K562 (cell line): ENCODE measurements around the gene PUS7L. TPM values are rescaled to one million over a fixed set of nuclear protein-coding genes. Genes with fewer than 3 reads are reported as not detected.

Experiments used
- CBX8 ChIP-seq: fragments of 200-600 bp; sonication (generic); IDR thresholded peaks from 2 replicates; pipeline ENCODE4 v1.6.1; 2012; ENCODE audit warnings: borderline replicate concordance, mixed run types, low read depth, mild to moderate bottlenecking, moderate library complexity, mixed read lengths, low read length, control low read depth, inconsistent platforms; ENCODE audit not compliant: poor library complexity, severe bottlenecking; ENCODE audit errors: extremely low read depth
- CCAR2 ChIP-seq: fragments of 200-400 bp; formaldehyde crosslinking; IDR thresholded peaks from 2 replicates; pipeline ENCODE4 v1.6.1; 2017; ENCODE audit warnings: mild to moderate bottlenecking, low read depth, low read length
- CREBBP ChIP-seq: IDR thresholded peaks from one replicate; pipeline ENCODE4 v1.6.1; 2012; ENCODE audit warnings: low read depth, mild to moderate bottlenecking, control low read depth, inconsistent platforms, low read length
- DPF2 ChIP-seq: fragments of 450-650 bp; IDR thresholded peaks from 2 replicates; pipeline ENCODE4 v1.6.1; 2016
- E2F5 ChIP-seq: sonication (generic); formaldehyde crosslinking; IDR thresholded peaks from 2 replicates; pipeline ENCODE4 v1.8.0; 2022; ENCODE audit warnings: mild to moderate bottlenecking, missing genetic modification reagents
- MEF2D ChIP-seq: conservative IDR thresholded peaks from 2 replicates; pipeline ENCODE4 v1.6.1; 2016; ENCODE audit warnings: low read depth, missing genetic modification characterization, missing compliant biosample characterization
- MYC ChIP-seq, 2 experiments: fragments of 250-450 bp in 1 of 2; sonication (Bioruptor Pico) in 1 of 2; IDR thresholded peaks; 2 replicates each; pipeline versions ENCODE4 v1.5.1 to v1.6.1; 2012 to 2021; ENCODE audit warnings: low read depth in 2 of 2, borderline replicate concordance in 1 of 2, improper control_type of control experiment in 1 of 2, low read length in 1 of 2, mild to moderate bottlenecking in 1 of 2, moderate library complexity in 1 of 2
- NR2C2 ChIP-seq, 2 experiments: fragments of 200-800 bp in 1 of 2; sonication (Bioruptor generic) in 1 of 2; sonication (generic) in 1 of 2; formaldehyde crosslinking in 1 of 2; IDR thresholded peaks; 2 replicates each; pipeline versions ENCODE4 v1.6.1 to v1.8.0; 2016 to 2022; ENCODE audit warnings: mild to moderate bottlenecking in 1 of 2, missing compliant biosample characterization in 1 of 2, missing genetic modification characterization in 1 of 2, missing genetic modification reagents in 1 of 2
- NR2F6 ChIP-seq: fragments of 450-650 bp; formaldehyde crosslinking; IDR thresholded peaks from 2 replicates; pipeline ENCODE4 v1.4.0; 2020; ENCODE audit warnings: mild to moderate bottlenecking
- PHF20 ChIP-seq: fragments of 450-650 bp; IDR thresholded peaks from 2 replicates; pipeline ENCODE4 v1.6.1; 2018; ENCODE audit not compliant: partially characterized antibody
- PREB ChIP-seq: sonication (generic); formaldehyde crosslinking; IDR thresholded peaks from 2 replicates; pipeline ENCODE4 v1.8.1; 2023; ENCODE audit warnings: mild to moderate bottlenecking, missing genetic modification reagents
- PRMT5 ChIP-seq: sonication (generic); formaldehyde crosslinking; IDR thresholded peaks from 2 replicates; pipeline ENCODE4 v1.5.0; 2020; ENCODE audit warnings: missing genetic modification reagents
- RUNX1 ChIP-seq: sonication (generic); IDR thresholded peaks from 2 replicates; pipeline ENCODE4 v1.6.1; 2016; ENCODE audit warnings: antibody characterized with exemption, low read depth
- SNAPC5 ChIP-seq: fragments of 250-450 bp; sonication (Bioruptor Pico); IDR thresholded peaks from 2 replicates; pipeline ENCODE4 v1.8.0; 2021; ENCODE audit warnings: moderate library complexity, mild to moderate bottlenecking, inconsistent platforms
- SRSF9 ChIP-seq: fragments of 200-400 bp; formaldehyde crosslinking; IDR thresholded peaks from 2 replicates; pipeline ENCODE4 v1.6.1; 2017; ENCODE audit warnings: low read depth, low read length, borderline replicate concordance
- TCF3 ChIP-seq: sonication (generic); formaldehyde crosslinking; IDR thresholded peaks from 2 replicates; pipeline ENCODE4 v1.4.0; 2020; ENCODE audit warnings: mild to moderate bottlenecking, missing genetic modification reagents
- TFAP4 ChIP-seq: sonication (generic); formaldehyde crosslinking; IDR thresholded peaks from 2 replicates; pipeline ENCODE4 v1.8.0; 2022; ENCODE audit warnings: missing genetic modification reagents, mild to moderate bottlenecking, moderate library complexity, borderline replicate concordance
- XRCC4 ChIP-seq: IDR thresholded peaks from one replicate; pipeline ENCODE4 v1.6.1; 2011; ENCODE audit not compliant: insufficient read depth, insufficient read length; ENCODE audit errors: extremely low read depth
- YY1 ChIP-seq, 3 experiments: IDR thresholded peaks; 2 replicates each; pipeline ENCODE4 v1.6.1; 2011; ENCODE audit warnings: low read length in 2 of 3, mild to moderate bottlenecking in 2 of 3, moderate library complexity in 2 of 3, borderline replicate concordance in 1 of 3, control low read depth in 1 of 3, low read depth in 1 of 3; ENCODE audit not compliant: insufficient read depth in 3 of 3, insufficient replicate concordance in 2 of 3, control insufficient read depth in 1 of 3, insufficient read length in 1 of 3; ENCODE audit errors: extremely low read depth in 1 of 3
- ZNF175 ChIP-seq: fragments of 200-800 bp; sonication (Bioruptor generic); IDR thresholded peaks from 2 replicates; pipeline ENCODE4 v1.6.1; 2016; ENCODE audit warnings: low read depth, mild to moderate bottlenecking, missing genetic modification characterization, missing compliant biosample characterization
- polyA plus RNA-seq, 8 experiments: library from polyadenylated mRNA; depleted of rRNA in 4 of 8; stranded (reverse) in 5 of 8; unstranded in 3 of 8; fragments of >200 nt; fragmentation: Nextera tagmentation in 2 of 8; fragmentation: Illumina TruSeq in 1 of 8; extraction: Ambion mirVana in 2 of 8; extraction: Trizol in 1 of 8; gene quantifications; 2 replicates each; pipeline versions ENCODE4 v1.2.1 to v1.2.3, GENCODE V29; 2011 to 2014; ENCODE audit warnings: inconsistent platforms in 1 of 8, missing spikeins in 1 of 8
- total RNA-seq, 7 experiments: library from RNA; depleted of rRNA in 6 of 7; stranded (reverse); fragments of >200 nt in 6 of 7; fragmentation: Illumina TruSeq in 2 of 7; extraction: Trizol in 2 of 7; gene quantifications; 2 replicates each; pipeline versions ENCODE4 v1.2.1 to v1.2.3, GENCODE V29; 2011 to 2021; ENCODE audit warnings: low replicate concordance in 1 of 7
- TF ChIP-seq, protein P1 (sequence below): fragments of 250-450 bp; sonication (Bioruptor Pico); IDR thresholded peaks from 2 replicates; pipeline ENCODE4 v1.8.0; 2022; ENCODE audit warnings: inconsistent platforms

Gene PUS7L
- total and polyA plus RNA-seq, 9 of the 15 experiments (the other 6 are each of a cell fraction or from before 2014, with no cell fraction given): 10.8 to 53.3 (median 25.2) TPM

GRCh38 chr12:43758728-43759563 is at the start of gene PUS7L, which contains the start of gene IRAK4 (continued):
- peak in 2 of 3 experiments; percentile 26 to 68 for TF ChIP-seq YY1 (IDR thresholded peaks at IDR 0.05; ENCODE audit: borderline replicate concordance in 1 of 3, control insufficient read depth in 1 of 3, extremely low read depth in 1 of 3, insufficient read depth in 3 of 3, insufficient read length in 1 of 3, insufficient replicate concordance in 2 of 3, low read depth in 1 of 3, low read length in 2 of 3)
- no peak for TF ChIP-seq XRCC4
- no peak for TF ChIP-seq CBX8
- TF ChIP-seq NR2F6 (CRISPR knock-in tag): no peak
- no peak for TF ChIP-seq CREBBP
- no peak for TF ChIP-seq CCAR2
- no peak for TF ChIP-seq SNAPC5 (CRISPR knock-in tag)
- no peak for TF ChIP-seq PRMT5 (CRISPR knock-in tag)
- no peak for TF ChIP-seq E2F5 (CRISPR knock-in tag)
- TF ChIP-seq PHF20: no peak
- TF ChIP-seq, protein P1, sequence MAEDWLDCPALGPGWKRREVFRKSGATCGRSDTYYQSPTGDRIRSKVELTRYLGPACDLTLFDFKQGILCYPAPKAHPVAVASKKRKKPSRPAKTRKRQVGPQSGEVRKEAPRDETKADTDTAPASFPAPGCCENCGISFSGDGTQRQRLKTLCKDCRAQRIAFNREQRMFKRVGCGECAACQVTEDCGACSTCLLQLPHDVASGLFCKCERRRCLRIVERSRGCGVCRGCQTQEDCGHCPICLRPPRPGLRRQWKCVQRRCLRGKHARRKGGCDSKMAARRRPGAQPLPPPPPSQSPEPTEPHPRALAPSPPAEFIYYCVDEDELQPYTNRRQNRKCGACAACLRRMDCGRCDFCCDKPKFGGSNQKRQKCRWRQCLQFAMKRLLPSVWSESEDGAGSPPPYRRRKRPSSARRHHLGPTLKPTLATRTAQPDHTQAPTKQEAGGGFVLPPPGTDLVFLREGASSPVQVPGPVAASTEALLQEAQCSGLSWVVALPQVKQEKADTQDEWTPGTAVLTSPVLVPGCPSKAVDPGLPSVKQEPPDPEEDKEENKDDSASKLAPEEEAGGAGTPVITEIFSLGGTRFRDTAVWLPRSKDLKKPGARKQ (CRISPR knock-in tag): no peak
- TF ChIP-seq DPF2: 0 out of 2 replicates have a peak, but pooled peaks have one; percentile 13
- TF ChIP-seq MEF2D (tag): no peak
- no peak for TF ChIP-seq TCF3 (CRISPR knock-in tag)
- peak; percentile 77 for TF ChIP-seq TFAP4 (CRISPR knock-in tag)
- no peak for TF ChIP-seq ZNF175 (CRISPR knock-in tag)
- TF ChIP-seq PREB (CRISPR knock-in tag): no peak
- TF ChIP-seq NR2C2 (CRISPR knock-in tag; IDR thresholded peaks at IDR 0.05): no peak
- TF ChIP-seq NR2C2 (tag; IDR thresholded peaks at IDR 0.05): peak; percentile 65; the same call in 1 of the 2 replicates
- TF ChIP-seq MYC (IDR thresholded peaks at IDR 0.05; ENCODE audit: low read depth, low read length): peak; percentile 48; the same call in 1 of the 2 replicates
- TF ChIP-seq MYC (CRISPR knock-in tag; IDR thresholded peaks at IDR 0.05; ENCODE audit: borderline replicate concordance, low read depth): no peak
- TF ChIP-seq RUNX1: no peak
- TF ChIP-seq SRSF9: no peak
